ENCODE measurements around the gene ROR2. TPM values are rescaled to one million over a fixed set of nuclear protein-coding genes. Genes with fewer than 3 reads are reported as not detected.

ROR2 gene
- total RNA-seq, 6 experiments from 2014 or later: 0.09 TPM; not detected in 5

GRCh38 chr9:91848146-91848545 is 101.9 kb downstream of the ROR2 start:
- Mint-ChIP-seq H3K4me3 (no peak overlapping the region), H3K4me1 (ENCODE audit: low read depth) (peaks cover 8% of the 10 kb centered on the region), H3K36me3 (ENCODE audit: low read depth) (no peaks in the 10 kb centered on the region), H3K9me3 (no peaks in the 10 kb centered on the region), H3K27ac (no peak overlapping the region), H3K27me3 (ENCODE audit: insufficient read depth) (peaks cover 19% of the 10 kb centered on the region)
- no peak for TF ChIP-seq CTCF (IDR thresholded peaks at IDR 0.05)
- DNase-seq: no peak

DNA sequence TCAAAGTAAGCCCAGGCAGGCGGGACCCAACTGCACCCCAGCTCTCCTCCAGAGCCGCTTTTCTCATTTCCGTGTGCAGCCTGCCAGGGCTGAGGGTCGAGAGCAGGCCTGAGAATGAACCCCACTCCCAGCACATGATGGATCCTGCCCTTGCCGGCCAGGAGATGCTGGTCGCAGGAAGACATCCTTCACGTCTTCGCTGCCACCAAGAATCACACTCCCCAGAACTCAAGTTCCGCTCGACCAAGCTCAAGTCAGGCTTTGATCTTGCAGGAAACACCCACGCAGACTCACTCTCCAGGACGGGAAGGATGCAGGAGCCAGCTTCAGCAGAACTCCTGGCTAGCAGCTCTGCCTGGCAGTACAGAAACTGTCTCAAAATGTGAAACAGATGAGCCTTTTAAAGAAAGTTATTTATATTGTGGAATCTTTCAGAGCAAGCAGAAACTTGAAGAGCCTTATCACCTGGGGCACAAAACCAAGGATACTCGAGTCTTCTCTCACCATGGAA is 102.4 kb downstream of the ROR2 start:
- Mint-ChIP-seq H3K36me3 (ENCODE audit: low read depth) (no peaks in the 10 kb centered on the region), H3K27me3 (ENCODE audit: insufficient read depth) (peaks cover 17% of the 10 kb centered on the region)

DNA sequence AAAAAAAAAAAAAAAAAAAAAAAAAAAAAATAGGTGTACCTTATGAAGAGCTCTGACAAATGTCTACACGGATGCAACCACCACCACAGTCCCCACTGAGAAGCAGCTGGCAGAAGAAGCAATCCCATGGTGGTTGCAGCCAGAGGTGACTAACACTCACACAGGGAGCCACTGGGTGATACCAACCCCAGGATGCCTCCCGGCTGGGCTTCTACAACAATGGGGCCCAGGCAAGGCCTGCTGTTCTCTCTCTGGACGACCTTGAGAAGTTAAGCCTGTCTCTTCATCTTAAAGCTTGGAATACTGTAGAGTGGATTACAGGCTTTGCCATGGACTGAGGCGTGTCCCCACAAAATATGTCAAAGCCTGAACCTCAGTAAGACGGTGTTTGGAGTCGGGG is 104.1 kb downstream of the ROR2 start:
- Mint-ChIP-seq H3K36me3 (ENCODE audit: low read depth) (no peaks in the 10 kb centered on the region), H3K27ac (no peak overlapping the region), H3K27me3 (ENCODE audit: insufficient read depth) (peaks cover 21% of the 10 kb centered on the region), H3K9me3 (no peaks in the 10 kb centered on the region), H3K4me1 (ENCODE audit: low read depth) (peaks cover 8% of the 10 kb centered on the region), H3K4me3 (no peak overlapping the region)
- TF ChIP-seq CTCF (IDR thresholded peaks at IDR 0.05): no peak
- no peak for DNase-seq

More for the DNA sequence above, 102.4 kb downstream of the ROR2 start:
- H3K4me3 Mint-ChIP-seq: peak overlapping the region; percentile 29; the same call in 1 of the 2 replicates
- DNase-seq: peak; percentile 27
- no peak for TF ChIP-seq CTCF (IDR thresholded peaks at IDR 0.05)
- H3K9me3 Mint-ChIP-seq: no peaks in the 10 kb centered on the region
- peaks cover 8% of the 10 kb centered on the region for H3K4me1 Mint-ChIP-seq (ENCODE audit: low read depth)
- H3K27ac Mint-ChIP-seq: no peak overlapping the region

- Mint-ChIP-seq H3K4me3 (no peak overlapping the region), H3K27ac (no peak overlapping the region), H3K27me3 (ENCODE audit: insufficient read depth) (peaks cover 21% of the 10 kb centered on the region), H3K36me3 (ENCODE audit: low read depth) (no peaks in the 10 kb centered on the region), H3K9me3 (no peaks in the 10 kb centered on the region), H3K4me1 (ENCODE audit: low read depth) (peaks cover 8% of the 10 kb centered on the region)
- no peak for TF ChIP-seq CTCF (IDR thresholded peaks at IDR 0.05)
- DNase-seq: no peak
Observed at GRCh38 chr9:91844701-91845291, 105.2 kb downstream of the ROR2 start.

DNA sequence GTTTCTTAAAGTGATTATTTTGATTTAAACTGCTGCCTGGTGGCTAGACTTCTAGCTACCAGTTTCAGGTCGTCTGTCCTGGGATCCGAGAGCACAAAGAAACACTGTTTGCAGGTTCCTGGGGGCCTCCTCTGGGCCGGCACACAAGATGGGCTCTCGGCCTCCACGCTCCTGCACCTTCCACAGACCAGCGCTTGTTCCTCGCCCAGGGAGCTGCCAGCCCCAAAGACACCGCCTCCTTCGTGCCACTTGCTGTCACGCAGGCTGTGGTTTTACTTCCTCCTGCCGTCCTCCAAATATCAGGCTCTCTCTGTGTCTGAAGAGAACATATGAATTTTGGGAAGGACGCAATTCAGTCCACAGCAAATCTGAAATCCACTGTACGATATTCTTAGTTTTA is 105.8 kb downstream of the ROR2 start:
- Mint-ChIP-seq H3K36me3 (ENCODE audit: low read depth) (no peaks in the 10 kb centered on the region), H3K9me3 (no peaks in the 10 kb centered on the region), H3K4me1 (ENCODE audit: low read depth) (peaks cover 8% of the 10 kb centered on the region), H3K4me3 (no peak overlapping the region), H3K27me3 (ENCODE audit: insufficient read depth) (peaks cover 23% of the 10 kb centered on the region), H3K27ac (no peak overlapping the region)
- no peak for TF ChIP-seq CTCF (IDR thresholded peaks at IDR 0.05)
- DNase-seq: no peak

All from HFFc6 (cell line).